HG03108 (cell line): Measurements from ENCODE around the gene COPG1.
"Not testable (repeated sequence)": the region's sequence is repeated elsewhere in the genome, so short reads cannot be mapped to it uniquely, and the experiment has no call there.

Experiments
- ATAC-seq: cut with Tn5 transposase; IDR thresholded peaks from one replicate; pipeline ENCODE4 v1.9.1; 2021; ENCODE audit warnings: moderate library complexity; ENCODE audit not compliant: unreplicated experiment

The COPG1 gene

DNA sequence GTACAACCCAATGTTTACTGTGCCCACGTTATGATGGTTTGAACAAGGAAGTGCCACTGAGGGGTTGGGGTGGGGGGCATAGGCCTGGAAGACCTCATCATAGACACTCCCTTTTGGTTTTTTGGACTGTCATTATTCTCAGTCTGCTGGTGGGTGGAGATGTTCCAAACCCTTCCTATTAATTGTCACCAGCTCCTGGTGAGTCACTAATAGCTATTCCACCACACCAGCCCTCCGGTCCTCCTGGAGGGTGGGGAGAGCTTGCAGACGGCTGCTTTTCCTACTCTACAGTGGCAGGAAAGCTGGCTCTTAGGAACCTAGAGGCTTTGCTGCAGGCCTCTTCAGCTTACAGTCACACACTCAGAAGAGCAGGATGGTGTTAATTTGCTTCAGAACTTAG, 9.0 kb upstream of the COPG1 start:
- no peak for ATAC-seq

DNA sequence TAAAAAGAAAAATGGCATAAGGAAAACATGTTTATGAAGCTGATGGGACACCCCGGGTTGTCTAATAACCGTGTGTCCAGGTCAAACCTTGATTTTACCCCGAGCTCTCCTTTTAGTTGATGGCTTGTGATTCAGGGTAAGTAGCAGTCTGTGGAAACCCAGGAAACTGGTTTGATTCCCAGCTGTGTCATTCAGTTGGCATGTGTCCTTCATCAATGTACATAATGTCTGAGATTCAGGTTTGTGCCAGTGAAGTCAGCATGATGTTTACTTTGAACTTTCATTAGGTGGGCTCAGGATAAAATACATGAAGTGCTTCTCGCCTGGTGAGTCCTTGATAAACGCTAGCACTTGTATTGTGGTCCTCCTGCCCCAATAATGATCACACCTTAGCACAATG, 4.3 kb upstream of the COPG1 start:
- ATAC-seq, result no peak

DNA sequence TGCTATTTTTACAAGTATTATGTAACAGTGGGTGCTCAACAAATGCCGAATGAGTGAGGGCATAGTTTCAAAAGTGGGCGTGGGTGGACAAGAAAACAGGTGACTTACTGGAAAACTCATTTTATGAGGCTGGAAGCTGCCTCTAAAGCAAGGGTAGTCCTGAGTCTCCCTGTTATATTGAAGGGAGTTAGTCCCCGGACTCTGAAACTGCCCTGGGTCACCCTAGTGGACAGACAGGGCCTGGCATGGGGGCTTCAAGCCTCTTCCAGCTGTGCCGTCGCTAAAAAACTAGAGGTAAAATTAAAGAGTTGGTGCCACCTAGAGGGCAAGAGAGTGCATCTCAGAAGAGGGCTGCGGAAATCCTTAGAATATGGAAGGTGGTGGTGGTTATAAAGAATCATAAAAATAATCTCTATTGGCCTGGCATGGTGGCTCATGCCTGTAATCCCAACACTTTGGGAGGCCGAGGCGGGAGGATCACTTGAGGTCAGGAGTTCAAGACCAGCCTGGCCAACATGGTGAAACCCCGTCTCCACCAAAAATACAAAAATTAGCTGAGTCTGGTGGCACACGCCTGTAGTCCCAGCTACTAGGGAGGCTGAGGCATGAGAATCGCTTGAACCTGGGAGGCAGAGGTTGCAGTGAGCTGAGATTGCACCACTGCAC, 3.6 kb upstream of the COPG1 start:
- ATAC-seq, result peak; percentile 43

DNA sequence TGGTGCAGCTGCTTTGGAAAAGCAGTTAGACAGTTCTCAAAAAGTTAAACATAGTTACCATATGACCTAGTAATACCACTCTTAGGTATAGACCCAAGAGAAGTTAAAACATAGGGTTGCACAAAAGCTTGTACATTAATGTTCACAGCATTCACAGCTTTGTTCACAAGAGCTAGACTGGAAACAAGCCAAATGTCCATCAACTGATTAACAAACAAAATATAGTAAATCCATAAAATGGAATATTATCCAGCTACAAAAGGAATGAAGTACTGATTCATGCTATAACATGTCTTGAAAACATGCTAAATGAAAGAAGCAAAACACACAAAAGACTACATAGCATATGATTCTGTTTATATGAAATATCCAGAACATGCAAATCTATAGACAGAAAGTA, 2.8 kb upstream of the COPG1 start:
- ATAC-seq, result no peak

GRCh38 chr3:129248286-129248979, 973 bp upstream of the COPG1 start:
- ATAC-seq, result no peak

DNA sequence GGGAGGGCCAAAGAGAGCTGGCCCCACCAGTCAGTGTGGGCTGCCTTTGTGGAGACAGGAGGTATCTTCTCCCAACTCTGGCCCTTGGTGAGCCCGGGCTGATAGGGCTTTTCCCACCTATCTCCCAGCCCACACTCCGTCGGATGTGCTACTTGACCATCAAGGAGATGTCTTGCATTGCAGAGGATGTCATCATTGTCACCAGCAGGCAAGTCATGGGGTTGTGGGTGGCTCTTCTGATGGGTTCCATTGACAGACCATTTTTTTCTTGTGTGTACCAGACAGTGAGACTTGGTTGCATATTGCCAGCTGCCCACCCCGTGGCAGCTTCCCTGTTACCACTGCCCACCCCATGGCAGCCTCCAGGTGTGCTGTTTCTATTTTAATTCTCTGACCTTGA, 3.3 kb downstream of the COPG1 start:
- no peak for ATAC-seq

DNA sequence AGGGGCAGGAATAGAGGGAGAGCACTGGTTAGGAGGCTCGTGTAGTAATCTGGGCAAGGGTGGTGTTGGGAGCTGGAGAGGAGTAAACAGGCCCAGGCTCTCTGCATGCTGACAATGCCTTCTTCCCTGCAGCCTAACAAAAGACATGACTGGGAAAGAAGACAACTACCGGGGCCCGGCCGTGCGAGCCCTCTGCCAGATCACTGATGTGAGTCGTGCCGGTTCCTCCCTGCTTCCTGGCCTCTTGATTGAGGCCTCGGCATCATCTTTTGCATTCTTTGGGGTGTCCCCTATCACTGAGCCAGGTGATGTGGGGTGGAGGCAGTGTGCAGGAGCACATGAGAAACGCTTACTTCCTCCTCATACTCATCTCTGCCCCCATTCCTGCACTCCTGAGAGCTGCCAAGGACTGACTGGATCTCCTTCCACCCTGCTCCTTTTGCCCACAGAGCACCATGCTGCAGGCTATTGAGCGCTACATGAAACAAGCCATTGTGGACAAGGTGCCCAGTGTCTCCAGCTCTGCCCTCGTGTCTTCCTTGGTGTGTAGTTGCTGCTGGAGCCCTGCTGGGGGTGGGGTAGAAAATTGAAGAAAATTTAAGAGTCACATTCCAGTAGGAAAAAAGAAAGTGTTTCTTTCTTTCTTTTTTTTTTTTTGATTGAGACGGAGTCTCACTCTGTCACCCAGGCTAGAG, 5.3 kb downstream of the COPG1 start:
- ATAC-seq, result no peak

- ATAC-seq, result no peak
These were observed 6.9 kb downstream of the COPG1 start for GRCh38 chr3:129256270-129256669.

GRCh38 chr3:129257609-129258008, 8.2 kb downstream of the COPG1 start:
- no peak for ATAC-seq

DNA sequence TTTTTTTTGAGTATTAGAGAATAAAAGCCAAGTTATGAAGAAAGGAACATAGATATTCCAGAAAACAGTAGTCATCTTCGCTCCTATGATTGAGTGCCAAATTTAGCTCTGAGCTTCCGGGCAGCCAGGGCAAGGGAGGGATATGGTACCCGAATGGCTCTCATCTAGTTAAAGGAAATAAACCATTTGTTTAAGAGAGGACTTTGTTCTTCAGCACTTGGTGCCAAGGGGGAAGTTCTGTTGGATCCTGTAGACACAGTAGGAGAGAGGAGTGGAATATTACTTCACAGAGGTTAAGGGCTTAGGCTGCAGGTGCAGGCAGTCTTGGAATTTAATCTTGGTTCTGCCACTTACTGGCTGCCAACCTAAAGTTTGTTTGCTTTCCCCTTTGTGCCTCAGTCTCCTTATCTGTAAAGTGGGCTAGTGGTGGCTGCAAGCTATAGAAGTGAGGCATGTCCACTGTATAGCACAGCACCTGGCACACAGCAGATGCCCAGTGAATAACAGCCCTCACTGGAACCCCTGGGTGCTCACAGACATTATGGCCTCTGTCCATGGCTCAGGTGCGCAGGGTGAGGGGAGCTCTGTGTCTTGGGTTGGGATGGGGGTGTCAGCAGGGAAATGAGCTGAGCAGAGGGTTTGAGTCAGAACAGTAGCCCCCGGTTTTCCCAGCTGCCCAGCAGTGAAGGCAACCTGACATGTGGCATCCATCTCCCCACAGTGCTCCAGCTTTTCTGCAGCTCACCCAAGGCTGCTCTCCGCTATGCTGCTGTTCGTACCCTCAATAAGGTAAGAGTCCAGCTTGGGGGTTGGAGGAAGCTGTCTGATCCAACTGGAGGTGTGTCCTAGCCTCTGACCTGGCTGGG, 10.4 kb downstream of the COPG1 start:
- no peak for ATAC-seq

GRCh38 chr3:129260606-129261005, 11.2 kb downstream of the COPG1 start:
- ATAC-seq, result no peak

DNA sequence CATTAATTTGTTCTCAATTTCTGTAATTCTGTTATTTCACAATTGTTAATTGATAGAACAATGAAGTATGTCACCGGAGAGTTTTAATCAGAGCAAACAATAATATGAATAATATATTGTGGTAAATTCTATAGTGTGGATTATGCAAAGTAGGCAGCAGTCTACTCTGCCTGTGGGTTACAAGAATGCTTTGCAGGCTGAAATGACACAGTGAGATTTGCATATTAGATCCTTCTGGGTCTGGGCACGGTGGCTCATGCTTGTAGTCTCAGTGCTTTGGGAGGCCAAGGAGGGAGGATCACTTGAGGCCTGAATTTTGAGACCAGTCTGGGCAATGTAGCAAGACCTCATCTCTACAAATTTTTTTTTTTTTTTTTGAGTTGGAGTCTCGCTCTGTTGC, 12.5 kb downstream of the COPG1 start:
- no peak for ATAC-seq

DNA sequence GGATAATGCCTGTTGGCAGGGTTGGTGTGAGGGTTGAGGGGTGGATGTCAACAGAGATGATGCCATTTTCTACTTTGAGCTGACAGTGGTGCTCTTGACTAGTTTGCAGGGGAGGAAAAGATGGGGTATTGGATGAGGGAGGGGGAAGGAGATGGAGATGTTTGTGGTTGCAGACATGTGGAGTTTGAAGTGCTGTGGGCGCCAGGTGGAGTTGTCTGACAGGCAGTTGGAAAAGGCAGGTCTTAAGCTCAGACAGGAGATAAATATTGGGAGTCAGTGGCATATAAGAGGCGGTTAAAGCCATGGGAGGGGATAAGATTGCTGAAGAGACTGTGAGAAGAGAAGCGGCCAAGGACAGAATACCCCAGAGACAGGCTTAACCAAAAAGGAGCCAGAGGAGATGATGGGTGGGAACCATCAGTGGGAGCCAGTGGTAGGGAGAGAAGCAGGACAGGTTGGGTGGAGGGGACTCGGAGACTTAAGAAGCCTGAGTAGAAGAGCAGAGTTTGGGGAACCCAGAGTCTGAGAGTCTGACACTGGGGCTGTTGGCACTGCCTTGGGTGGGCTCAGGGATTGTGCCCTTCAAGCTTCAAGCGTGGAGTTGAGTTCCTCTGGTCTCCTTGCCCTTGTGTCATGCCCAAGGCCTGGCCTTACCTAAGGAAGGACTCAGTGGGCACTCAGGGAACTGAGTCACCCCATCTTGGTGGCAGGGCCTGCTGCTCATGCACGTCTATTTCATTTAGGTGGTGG, 13.9 kb downstream of the COPG1 start:
- no peak for ATAC-seq

DNA sequence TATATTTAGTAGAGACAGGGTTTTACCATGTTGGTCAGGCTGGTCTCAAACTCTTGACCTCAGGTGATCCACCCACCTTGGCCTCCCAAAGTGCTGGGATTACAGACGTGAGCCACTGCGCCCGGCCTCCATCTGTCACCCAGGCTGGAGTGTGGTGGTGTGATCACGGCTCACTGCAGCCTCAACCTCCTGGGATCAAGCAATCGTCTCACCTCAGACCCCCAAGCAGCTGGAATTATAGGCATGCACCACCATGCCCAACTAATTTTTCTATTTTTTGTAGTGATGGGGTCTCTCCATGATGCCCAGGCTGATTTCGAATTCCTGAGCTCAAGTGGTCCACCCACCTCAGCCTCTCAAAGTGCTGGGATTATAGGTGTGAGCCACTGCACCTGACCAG, 15.6 kb downstream of the COPG1 start:
- not testable (repeated sequence) for ATAC-seq

DNA sequence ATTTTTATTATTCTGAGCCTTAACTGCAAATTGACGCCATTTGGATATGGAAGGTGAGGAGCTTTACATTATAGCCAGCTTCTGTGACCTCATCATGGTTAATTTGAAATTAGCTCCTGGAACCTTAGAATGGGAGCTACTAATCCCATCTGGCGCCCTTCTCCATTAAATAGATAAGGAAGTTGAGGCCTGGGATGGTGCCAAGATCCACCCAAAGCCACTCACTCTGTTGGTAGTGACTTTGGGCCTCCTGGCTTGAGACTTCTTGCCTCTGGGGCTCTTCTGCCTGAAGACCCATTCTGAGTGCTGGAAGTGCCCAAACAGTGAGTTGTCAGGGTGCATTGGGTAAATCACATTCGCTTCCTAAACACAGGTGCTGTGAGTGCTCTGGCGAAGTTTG, 17.2 kb downstream of the COPG1 start:
- ATAC-seq, result no peak

DNA sequence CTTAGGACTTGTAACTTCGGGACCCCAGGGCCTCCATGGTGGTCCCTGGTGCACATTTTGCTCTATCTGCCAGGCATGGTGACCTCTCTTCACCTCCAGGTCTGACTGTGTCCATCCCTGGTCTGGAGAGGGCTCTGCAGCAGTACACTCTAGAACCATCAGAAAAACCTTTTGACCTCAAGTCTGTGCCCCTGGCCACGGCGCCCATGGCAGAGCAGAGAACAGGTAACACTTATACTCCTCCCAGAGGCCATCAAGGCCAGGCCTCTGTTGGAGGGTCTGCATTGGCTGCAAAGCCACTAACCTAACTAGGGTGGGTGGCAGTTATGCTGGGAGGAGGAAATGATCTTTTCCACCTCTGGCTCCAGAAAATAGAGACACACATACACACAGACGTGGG, 19.0 kb downstream of the COPG1 start:
- ATAC-seq, result no peak

DNA sequence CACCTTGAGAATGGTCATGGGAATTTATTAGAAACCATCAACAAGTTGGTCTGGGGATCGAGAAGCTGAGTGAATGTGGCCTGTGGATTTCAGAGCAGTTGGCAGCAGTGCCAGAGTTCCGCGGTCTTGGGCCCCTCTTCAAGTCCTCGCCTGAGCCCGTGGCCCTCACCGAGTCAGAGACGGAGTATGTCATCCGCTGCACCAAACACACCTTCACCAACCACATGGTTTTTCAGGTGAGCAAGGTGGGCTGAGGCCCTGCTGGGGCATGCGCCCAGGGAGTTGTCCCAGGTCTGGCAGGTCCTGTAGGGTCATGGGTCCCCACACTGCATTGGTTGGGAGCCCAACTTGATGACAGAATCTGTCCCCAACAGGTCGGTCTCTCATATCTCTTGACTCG, 22.3 kb downstream of the COPG1 start:
- no peak for ATAC-seq

- ATAC-seq, result peak; percentile 73
These were observed 27.0 kb downstream of the COPG1 start for GRCh38 chr3:129276385-129276784.

GRCh38 chr3:129277829-129278271, 28.4 kb downstream of the COPG1 start:
- ATAC-seq, result no peak

DNA sequence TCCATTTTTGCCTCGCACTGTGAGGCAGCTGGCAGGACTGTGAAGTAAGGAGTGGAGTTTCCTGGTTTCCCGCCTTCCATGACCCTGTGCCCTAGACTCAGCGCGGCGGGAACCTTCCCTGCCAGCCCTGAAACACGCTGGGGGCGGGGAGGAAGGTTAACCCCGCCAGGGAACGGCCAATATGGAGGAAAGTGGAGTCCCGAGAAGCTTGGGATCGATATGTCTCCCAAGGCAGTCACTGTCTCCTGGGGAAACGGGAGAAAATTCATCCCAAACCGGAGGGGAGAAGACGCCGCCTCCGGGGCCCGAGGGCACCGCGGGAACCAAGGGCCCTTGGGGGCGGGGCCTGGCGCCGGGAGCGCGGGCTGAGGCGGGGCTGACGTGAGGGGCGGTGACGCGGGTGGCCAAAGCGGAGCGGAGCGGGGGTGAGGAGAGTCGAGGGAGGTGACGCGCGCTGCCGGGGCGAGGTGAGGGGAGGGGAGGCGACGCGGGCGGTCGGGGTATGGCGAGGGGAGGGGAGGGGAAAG, 29.1 kb downstream of the COPG1 start, which contains the start of gene HMCES:
TSS of gene HMCES (plus strand) at position 432 of the 527 bp plus-strand sequence. CDS start 863 bp downstream, outside the sequence.
- ATAC-seq, result peak; percentile 45
